Ovary (tissue), 9 donors: ENCODE data around the gene NAV2. TPM values are rescaled to one million over a fixed set of nuclear protein-coding genes. Genes with fewer than 3 reads are reported as not detected.

ENCODE experiments used
- DNase-seq, 5 donors: peaks; one replicate each; pipeline ENCODE4 v3.0.0-alpha.2; 2019 to 2020
- H3K27ac ChIP-seq, 2 donors: fragments of 200-600 bp; one replicate each; pipeline versions ENCODE4 v1.5.1 to v1.8.0; 2019 to 2022
- H3K27me3 ChIP-seq: fragments of 200-600 bp; one replicate; pipeline ENCODE4 v1.8.0; 2022
- H3K36me3 ChIP-seq: fragments of 200-600 bp; sonication (generic); one replicate; pipeline ENCODE4 v1.5.1; 2019
- H3K4me1 ChIP-seq: one replicate; pipeline ENCODE4 v1.8.1; 2013; ENCODE audit warnings: mild to moderate bottlenecking, moderate library complexity; ENCODE audit not compliant: insufficient read depth
- H3K4me3 ChIP-seq: fragments of 200-600 bp; sonication (generic); one replicate; pipeline ENCODE4 v1.5.1; 2017
- H3K9me3 ChIP-seq, 2 donors: fragments of 200-600 bp in 1 of 2; sonication (generic) in 1 of 2; one replicate each; pipeline versions ENCODE4 v1.5.1 to v1.8.1; 2013 to 2019; ENCODE audit warnings: mild to moderate bottlenecking in 1 of 2, moderate library complexity in 1 of 2
- EP300 ChIP-seq: sonication (generic); formaldehyde crosslinking; IDR thresholded peaks from one replicate; pipeline ENCODE4 v1.6.1; 2017; ENCODE audit warnings: antibody characterized with exemption
- POLR2A ChIP-seq: fragments of 450-650 bp; IDR thresholded peaks from one replicate; pipeline ENCODE4 v1.6.1; 2017; ENCODE audit warnings: antibody characterized with exemption, mild to moderate bottlenecking, moderate library complexity
- WGBS, 3 donors: extraction: QIAGEN DNeasy Blood & Tissue Kit in 1 of 3; methylation state at CpG; one replicate each; pipeline versions ENCODE4 v1.1.5 to v1.1.7; 2013 to 2017; 5-methylcytosine and 5-hydroxymethylcytosine counted together
- intact Hi-C, 4 donors: fragments of 100-400 bp; cut with DNase I; formaldehyde crosslinking; loops; one replicate each; pipeline versions ENCODE4 v1.11.0 to v1.15.1; 2022 to 2023
- polyA plus RNA-seq, 2 donors: library from polyadenylated mRNA; stranded (reverse); fragments of 200-250 nt in 1 of 2; fragments of 350-450 nt in 1 of 2; fragmentation: Illumina TruSeq in 1 of 2; extraction: RNeasy Lipid Tissue Mini Kit (QIAGEN cat#74804) in 1 of 2; gene quantifications; one replicate each; pipeline ENCODE4 v1.2.3, GENCODE V29; 2013 to 2014
- total RNA-seq, 7 donors: library from RNA; depleted of rRNA in 2 of 7; stranded (reverse); fragments of >200 nt in 2 of 7; fragmentation: NEBNext Ultra II Directional in 3 of 7; extraction: Animal tissue kit (Norgen Biotek cat#: 25700) in 3 of 7; gene quantifications; one replicate each; pipeline versions ENCODE4 v1.1.0 to v1.2.4, GENCODE V29; 2016 to 2023
- TF ChIP-seq, protein P1 (sequence below), 3 donors: fragments of 450-650 bp in 2 of 3; fragments of 200-600 bp in 1 of 3; IDR thresholded peaks; one replicate each; pipeline versions ENCODE4 v1.5.1 to v1.8.0; 2016 to 2022; ENCODE audit warnings: antibody characterized with exemption in 3 of 3, mild to moderate bottlenecking in 1 of 3
- donor health status: DM: no; HTN: no; CAD: no; lungs with moderate emphysema.
- donor health status: DM: no; HTN: no; CAD: no.
- donor health status: Bipolar disorder and iron deficiency.
- donor health status: DM: yes; HTN: yes; CAD: no.
- donor health status: DM: no; HTN: no; CAD: no.
- donor health status: DM: yes; HTN: yes; CAD: no.

Gene NAV2
- total and polyA plus RNA-seq, 9 donors = 2.9 to 14.1 (median 7.8) TPM

DNA sequence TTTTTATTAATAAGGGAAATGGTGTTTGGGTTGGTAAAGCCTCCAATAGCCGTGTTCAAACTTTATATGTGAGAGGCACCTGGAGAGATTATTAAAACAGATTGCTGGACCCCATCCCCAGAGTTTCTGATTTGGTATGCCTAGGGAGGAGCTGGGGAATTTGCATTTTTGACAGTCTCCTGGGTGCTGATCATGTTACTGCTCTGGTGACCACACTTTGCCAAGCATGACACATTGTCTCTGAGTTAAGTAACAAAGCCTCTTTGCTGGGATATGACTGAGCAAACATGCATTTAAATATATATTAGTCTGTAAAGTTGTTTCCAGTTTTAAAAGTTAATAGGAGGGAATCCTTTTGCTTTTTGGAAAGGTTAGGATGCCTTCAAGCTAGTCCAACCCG, 140.4 kb downstream of the NAV2 start:
- H3K27me3 ChIP-seq = no peaks in the 10 kb centered on the region
- 96 to 98% (median 97%) methylated on average over 2 of the region's 2 CpGs for WGBS, 3 donors
- H3K9me3 ChIP-seq = no peaks in the 10 kb centered on the region
- no peak for DNase-seq
- TF ChIP-seq EP300 (no peak), POLR2A (no peak)
- TF ChIP-seq, protein P1, sequence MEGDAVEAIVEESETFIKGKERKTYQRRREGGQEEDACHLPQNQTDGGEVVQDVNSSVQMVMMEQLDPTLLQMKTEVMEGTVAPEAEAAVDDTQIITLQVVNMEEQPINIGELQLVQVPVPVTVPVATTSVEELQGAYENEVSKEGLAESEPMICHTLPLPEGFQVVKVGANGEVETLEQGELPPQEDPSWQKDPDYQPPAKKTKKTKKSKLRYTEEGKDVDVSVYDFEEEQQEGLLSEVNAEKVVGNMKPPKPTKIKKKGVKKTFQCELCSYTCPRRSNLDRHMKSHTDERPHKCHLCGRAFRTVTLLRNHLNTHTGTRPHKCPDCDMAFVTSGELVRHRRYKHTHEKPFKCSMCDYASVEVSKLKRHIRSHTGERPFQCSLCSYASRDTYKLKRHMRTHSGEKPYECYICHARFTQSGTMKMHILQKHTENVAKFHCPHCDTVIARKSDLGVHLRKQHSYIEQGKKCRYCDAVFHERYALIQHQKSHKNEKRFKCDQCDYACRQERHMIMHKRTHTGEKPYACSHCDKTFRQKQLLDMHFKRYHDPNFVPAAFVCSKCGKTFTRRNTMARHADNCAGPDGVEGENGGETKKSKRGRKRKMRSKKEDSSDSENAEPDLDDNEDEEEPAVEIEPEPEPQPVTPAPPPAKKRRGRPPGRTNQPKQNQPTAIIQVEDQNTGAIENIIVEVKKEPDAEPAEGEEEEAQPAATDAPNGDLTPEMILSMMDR (IDR thresholded peaks at IDR 0.05) = no peak
- no peaks in the 10 kb centered on the region for H3K36me3 ChIP-seq
- peaks cover 12% of the 10 kb centered on the region for H3K4me1 ChIP-seq
- no peak overlapping the region for H3K27ac ChIP-seq
- intact Hi-C loops = no loop called here
- no peak overlapping the region for H3K4me3 ChIP-seq

DNA sequence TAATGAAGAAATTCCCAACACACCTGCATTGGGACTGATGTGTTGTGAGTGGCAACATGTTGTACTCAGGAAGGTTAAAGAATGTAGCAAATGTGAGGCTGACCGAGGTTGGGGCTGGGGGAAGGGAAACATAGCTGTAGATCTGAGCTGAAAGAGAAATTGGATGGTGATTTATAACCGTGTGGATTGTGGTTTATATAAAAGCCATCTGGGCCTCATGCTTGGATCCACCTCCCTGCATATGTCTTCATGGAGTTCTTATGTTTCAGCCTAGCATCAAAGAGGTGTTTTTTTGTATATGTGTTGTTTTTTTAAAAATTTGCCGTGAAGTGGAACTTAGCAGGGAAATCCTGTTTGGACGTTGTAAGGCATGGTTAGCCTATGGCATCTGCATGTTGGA, 141.3 kb downstream of the NAV2 start:
- no peaks in the 10 kb centered on the region for H3K36me3 ChIP-seq
- no peaks in the 10 kb centered on the region for H3K9me3 ChIP-seq
- no peak overlapping the region for H3K4me3 ChIP-seq
- DNase-seq = no peak
- WGBS, 3 donors = 74 to 82% (median 81%) methylated on average over 4 of the region's 4 CpGs
- peaks cover 5% of the 10 kb centered on the region for H3K4me1 ChIP-seq
- H3K27ac ChIP-seq = no peak overlapping the region
- TF ChIP-seq EP300 (no peak), POLR2A (no peak)
- TF ChIP-seq, protein P1 (IDR thresholded peaks at IDR 0.05) = no peak
- no peaks in the 10 kb centered on the region for H3K27me3 ChIP-seq
- intact Hi-C loops = no loop called here

DNA sequence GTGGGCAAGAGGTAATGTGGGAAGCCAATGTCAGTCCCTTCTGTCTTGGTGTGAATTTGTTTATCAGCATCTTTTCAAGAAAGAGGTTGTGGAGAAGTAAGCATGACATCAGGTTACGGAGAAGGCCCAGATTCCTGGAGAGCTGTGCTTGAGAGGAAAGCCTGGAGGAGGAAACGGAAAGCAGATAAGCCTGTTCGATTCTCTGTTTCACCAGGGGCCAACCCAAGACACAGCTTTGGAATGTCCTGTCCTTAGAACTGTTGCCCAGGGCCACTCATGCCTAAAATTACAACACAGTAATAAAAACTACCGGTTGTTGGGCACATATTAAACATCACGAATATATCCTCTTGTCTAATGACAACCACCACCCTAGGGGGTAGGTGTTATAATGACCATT, 148.5 kb downstream of the NAV2 start:
- H3K27ac ChIP-seq = no peak overlapping the region
- DNase-seq = no peak
- intact Hi-C loops = no loop called here
- TF ChIP-seq EP300 (no peak), POLR2A (no peak)
- TF ChIP-seq, protein P1 (IDR thresholded peaks at IDR 0.05) = no peak
- H3K36me3 ChIP-seq = no peaks in the 10 kb centered on the region
- no peak overlapping the region for H3K4me3 ChIP-seq
- no peaks in the 10 kb centered on the region for H3K27me3 ChIP-seq
- no peaks in the 10 kb centered on the region for H3K9me3 ChIP-seq
- WGBS, 3 donors = 45 to 62% (median 49%) methylated on average over 5 of the region's 5 CpGs
- peaks cover 10% of the 10 kb centered on the region for H3K4me1 ChIP-seq

DNA sequence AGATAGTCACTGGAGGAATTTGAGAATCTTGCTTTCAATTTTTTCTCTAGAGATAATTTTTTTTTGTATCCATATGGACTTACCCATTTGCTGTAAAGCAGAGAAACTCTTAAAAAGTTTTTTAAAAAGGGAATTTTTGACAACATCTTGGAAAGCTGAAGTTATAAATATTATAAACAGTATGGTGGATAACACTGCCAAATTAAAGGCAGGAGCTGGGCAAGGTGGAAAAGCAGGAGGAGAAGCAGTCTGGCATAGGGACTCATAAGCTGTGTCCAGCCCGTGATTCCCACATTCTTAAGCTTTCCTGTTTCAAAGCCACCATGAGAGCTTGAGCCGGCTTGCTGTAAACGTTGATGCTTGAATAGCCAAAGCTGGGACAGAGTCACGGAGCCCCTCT, 149.5 kb downstream of the NAV2 start:
- Histone ChIP-seq H3K27ac (no peak overlapping the region), H3K4me1 (peaks cover 10% of the 10 kb centered on the region), H3K9me3 (no peaks in the 10 kb centered on the region), H3K4me3 (no peak overlapping the region), H3K27me3 (no peaks in the 10 kb centered on the region), H3K36me3 (no peaks in the 10 kb centered on the region)
- intact Hi-C loops = no loop called here
- TF ChIP-seq, protein P1 (IDR thresholded peaks at IDR 0.05) = no peak
- TF ChIP-seq POLR2A = no peak
- no peak for TF ChIP-seq EP300
- 49 to 68% (median 64%) methylated on average over 4 of the region's 4 CpGs for WGBS, 3 donors
- no peak for DNase-seq
